GM12865 (cell line): Measurements from ENCODE around the gene PTPRR.

ENCODE experiments used
- DNase-seq: peaks from one replicate; pipeline ENCODE4 v3.0.0; 2010; ENCODE audit warnings: low read depth
- H3K4me3 ChIP-seq: 2 replicates; pipeline ENCODE4 v1.5.1; 2011; ENCODE audit warnings: mild to moderate bottlenecking, low read depth, low read length, control low read depth
- TF ChIP-seq, protein P1 (sequence below): IDR thresholded peaks from 2 replicates; pipeline ENCODE4 v1.5.1; 2011; ENCODE audit warnings: low read length, control low read depth, low read depth, inconsistent platforms; ENCODE audit not compliant: insufficient read depth; ENCODE audit errors: missing control alignments

PTPRR gene

DNA sequence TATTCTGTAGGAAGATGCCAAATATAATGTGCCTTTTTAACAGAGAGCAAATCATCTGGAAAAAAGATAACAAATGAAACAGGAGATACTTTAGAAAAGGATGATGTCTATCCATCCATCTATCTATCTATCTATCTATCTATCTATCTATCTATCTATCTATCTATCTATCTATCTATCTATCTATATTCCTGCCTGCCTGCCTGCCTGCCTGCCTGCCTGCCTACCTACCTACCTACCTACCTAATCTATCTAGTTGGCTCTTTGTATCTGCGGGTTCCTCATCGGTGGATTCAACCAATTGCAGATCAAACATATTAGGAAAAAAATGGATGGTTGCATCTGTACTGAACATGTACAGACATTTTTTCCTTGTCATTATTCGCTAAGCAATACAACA lies 294.4 kb downstream of the PTPRR start:
- TF ChIP-seq, protein P1, sequence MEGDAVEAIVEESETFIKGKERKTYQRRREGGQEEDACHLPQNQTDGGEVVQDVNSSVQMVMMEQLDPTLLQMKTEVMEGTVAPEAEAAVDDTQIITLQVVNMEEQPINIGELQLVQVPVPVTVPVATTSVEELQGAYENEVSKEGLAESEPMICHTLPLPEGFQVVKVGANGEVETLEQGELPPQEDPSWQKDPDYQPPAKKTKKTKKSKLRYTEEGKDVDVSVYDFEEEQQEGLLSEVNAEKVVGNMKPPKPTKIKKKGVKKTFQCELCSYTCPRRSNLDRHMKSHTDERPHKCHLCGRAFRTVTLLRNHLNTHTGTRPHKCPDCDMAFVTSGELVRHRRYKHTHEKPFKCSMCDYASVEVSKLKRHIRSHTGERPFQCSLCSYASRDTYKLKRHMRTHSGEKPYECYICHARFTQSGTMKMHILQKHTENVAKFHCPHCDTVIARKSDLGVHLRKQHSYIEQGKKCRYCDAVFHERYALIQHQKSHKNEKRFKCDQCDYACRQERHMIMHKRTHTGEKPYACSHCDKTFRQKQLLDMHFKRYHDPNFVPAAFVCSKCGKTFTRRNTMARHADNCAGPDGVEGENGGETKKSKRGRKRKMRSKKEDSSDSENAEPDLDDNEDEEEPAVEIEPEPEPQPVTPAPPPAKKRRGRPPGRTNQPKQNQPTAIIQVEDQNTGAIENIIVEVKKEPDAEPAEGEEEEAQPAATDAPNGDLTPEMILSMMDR, result no peak
- DNase-seq, result no peak
- H3K4me3 ChIP-seq, result no peak overlapping the region

DNA sequence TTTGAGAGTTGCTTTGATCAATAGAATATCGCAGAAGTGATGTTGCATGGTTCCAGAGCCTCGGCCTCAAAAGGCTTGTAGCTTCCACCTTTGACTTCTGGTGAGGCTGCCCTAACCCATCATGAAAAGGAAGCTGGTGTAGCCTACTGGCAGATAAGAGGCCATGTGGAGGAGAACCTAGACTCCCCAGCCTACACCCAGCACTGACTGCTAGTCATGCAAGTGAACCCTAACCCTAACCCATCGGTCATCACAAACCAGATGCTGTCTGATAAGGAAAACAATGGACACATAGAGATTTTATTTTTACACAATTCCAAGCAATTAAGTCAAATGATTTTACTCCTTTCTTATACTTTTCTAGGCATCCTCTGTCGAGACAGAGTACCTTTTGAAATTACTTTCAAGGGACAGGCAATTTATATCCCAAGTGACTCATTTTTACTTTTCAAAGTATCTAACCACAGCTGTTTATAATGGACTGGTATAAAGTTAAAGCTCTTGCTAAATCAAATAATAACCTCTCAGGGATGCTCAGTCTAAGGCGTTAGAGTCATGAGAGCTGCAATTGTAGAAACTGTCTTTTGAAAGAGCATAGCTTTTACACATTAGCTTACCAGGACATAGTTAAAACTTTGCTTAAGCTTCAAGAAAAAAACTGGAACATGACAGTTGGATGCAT lies 300.9 kb downstream of the PTPRR start:
- TF ChIP-seq, protein P1, result no peak
- no peak overlapping the region for H3K4me3 ChIP-seq
- no peak for DNase-seq

DNA sequence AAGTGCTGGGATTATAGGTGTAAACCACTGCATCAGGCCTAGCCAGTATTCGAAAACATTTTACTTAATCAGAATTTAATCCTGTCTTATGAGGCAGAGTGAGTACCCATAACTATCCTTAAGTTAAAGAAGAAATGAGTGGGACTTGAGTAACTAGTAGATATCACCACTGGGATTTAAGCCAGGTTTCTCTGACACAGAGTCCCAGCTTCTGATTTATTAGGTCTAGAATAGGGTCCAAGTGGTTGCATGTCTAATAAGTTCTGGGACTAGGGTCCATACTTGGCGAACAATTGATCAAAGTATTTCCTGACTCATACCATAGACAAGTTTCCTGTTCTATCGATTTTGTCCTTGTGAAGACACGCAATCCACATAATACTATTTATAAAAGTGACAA lies 302.2 kb downstream of the PTPRR start:
- no peak for DNase-seq
- TF ChIP-seq, protein P1, result no peak
- H3K4me3 ChIP-seq, result no peak overlapping the region

DNA sequence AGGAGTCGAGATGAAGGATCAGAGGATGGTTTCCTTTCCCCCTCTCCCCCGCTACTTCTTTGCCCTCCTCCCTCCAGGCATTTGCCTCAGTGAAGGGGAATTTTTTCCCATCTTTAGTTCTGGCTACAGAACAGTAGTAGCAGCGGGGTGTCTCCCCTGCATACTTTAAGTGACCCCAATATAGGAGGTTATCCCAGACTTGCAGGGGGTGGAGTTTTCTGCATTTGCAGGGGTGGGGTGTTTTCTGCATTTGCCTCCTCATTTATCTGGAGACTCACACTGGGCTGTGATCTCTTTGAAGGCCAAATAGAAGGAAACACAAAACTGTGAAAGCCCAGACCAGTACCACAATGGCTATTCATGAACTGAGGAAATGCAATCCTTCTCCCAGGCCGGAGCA lies 303.1 kb downstream of the PTPRR start:
- TF ChIP-seq, protein P1, result no peak
- DNase-seq, result no peak
- no peak overlapping the region for H3K4me3 ChIP-seq

GRCh38 chr12:70615174-70615866 lies 305.2 kb downstream of the PTPRR start:
- TF ChIP-seq, protein P1, result no peak
- no peak for DNase-seq
- H3K4me3 ChIP-seq, result no peak overlapping the region

DNA sequence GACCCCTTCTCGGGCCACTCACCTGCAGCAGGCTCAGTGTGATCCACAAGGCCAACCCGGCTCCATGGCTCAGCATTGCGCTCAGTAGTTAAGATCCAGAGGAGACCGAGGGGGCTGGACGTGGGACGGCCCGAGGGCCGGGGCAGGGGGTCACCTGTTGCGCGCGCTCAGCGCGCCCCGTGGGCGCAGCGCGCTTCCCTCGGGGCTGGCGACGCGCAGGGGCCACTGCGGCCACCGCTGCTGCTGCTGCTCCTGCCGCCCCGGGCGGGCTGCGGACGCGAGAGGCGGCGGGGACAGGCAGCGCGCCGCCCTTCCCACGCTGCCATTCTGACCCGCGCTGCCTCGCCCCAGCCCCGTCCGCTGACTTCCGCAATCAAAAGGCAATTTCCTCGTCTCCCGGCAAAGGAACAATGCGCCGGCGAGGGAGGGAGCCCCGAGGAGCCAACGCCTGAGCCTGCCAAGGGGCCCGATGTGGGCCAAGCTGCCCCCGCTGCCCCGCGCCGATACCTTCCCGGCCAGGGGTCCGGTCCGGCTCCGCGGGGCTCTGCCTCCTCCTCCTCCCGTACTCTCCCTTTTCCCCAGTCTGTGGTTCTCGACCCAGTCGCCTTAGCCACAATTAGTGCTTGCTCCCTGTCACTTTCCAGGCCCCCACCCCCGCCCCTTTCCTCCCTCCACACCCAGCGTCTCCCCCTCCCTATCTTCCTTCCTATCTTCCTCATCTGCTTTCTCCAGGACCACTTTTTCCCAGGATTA lies 310.6 kb downstream of the PTPRR start:
- DNase-seq, result no peak
- H3K4me3 ChIP-seq, result no peak overlapping the region
- TF ChIP-seq, protein P1, result no peak
